IPS-NIHi11 (cell line): ENCODE measurements around the gene IFITM5.
"Not testable (repeated sequence)": the region's sequence is repeated elsewhere in the genome, so short reads cannot be mapped to it uniquely, and the experiment has no call there.

Experiments used
- DNase-seq: peaks from one replicate; pipeline ENCODE4 v3.0.0; 2012; ENCODE audit warnings: mixed read lengths, low spot score

The IFITM5 gene

DNA sequence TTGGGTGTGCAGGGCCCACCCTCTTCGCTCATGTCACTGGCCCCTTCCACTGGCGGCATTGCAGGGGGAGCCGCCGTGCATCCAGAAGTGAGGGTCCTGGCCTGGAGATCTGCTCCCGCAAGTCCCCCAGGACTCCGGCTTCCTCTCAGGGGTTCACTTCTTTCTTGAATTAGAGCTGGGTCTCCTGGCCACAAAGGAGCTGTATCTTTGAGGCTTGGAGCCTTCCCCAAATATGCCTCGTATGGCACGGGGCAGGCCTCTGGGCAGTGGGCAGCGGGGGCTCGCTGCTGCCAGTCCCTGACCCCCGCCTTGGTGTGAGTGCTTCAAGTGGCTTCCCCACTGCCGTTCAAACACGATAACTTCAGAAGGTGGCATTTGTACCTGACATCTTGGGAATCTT, 28.7 kb upstream of the IFITM5 start:
- no peak for DNase-seq

DNA sequence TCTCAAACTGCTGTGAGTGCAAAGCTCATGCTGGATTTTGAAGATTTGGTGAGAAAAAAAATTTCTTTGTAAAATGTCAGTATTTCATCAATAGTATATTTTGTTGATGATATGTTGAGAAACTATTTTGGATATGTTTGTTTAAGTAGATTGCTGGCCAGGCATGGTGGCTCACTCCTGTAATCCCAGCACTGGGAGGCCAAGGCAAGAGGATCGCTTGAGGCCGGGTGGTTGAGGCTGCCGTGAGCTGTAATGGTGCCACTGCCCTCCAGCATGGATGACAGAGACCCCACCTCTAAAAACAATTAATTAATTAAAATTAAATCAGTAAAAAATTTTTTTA, 28.2 kb upstream of the IFITM5 start:
- DNase-seq, result no peak

DNA sequence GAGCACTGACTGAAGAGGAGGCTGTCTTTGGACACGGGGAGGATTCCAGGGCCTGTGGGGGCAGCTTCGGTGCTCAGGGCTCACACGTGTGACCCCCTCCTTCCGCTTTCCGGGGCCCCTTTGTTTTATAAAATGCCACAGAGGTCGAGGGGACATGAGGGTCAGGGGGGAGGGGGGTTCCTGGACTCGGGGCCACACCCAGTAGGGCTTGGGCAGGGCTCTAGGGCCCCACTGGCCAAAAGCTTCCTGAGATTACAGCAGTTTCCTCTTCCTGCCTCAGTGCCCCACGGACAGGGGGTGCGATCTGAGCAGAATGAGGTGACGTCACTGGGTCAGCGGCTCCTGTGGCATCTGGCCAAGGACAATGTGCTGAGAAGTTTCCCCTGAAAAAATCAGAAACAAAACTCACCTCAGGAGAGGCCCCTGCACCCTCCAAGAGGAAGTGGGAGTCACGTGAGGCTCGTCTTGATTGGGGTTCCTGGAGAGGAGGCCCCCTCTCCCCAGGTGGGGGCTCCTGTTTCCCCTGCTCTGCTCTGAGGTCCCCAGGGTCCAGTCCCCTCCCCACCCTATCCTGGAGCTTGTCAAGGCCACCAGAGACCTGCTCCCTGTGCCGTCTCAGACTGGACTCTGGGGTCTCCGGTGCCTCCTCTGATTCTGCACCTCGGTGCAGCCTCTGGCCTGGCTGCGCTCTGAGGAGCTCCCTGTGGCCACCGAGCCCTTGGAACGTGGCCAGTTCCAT, 27.7 kb upstream of the IFITM5 start:
- no peak for DNase-seq

DNA sequence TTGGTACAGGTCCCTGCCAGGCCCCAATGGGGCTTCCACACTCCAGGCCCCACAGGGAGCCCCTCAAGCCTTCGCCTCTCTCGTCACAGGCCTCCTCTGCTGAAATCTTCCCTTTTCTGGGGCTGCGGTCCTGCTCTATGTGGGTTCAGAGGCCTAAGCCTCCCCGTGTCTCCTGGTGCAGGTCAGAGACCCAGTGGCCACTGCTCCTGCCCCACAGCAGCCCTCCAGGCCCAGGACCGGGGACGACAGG, 27.2 kb upstream of the IFITM5 start:
- no peak for DNase-seq

DNA sequence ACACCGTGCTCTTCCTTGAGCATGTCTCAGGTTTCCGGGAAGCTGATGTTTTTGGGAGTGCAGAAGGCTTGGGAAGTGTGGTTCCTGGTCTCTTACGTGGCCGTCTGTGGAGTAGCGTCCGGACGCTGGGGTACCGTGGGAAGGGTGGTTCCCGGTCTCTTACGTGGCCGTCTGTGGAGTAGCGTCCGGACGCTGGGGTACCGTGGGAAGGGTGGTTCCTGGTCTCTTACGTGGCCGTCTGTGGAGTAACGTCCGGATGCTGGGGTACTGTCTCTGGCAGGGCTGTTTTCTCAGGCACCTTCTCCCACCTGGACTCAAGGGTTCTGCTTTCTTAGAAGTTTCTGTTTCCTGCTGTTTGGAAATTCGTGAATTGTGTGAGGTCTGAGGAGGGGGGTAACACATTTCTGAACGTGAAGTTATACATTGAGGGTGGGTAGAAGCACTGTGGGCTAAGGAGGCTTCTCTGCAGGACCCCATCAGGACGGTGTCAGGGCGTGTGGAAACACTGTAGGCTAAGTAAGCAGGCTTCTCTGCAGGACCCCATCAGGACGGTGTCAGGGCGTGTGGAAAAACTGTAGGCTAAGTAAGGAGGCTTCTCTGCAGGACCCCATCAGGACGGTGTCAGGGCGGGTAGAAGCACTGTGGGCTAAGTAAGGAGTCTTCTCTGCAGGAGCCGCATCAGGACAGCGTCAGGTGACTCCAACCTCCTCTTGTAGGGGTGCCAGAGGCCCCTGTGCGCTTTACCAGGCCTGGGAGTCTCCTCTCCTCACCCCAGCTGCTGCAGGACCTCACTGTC, 26.7 kb upstream of the IFITM5 start:
- DNase-seq, result no peak

DNA sequence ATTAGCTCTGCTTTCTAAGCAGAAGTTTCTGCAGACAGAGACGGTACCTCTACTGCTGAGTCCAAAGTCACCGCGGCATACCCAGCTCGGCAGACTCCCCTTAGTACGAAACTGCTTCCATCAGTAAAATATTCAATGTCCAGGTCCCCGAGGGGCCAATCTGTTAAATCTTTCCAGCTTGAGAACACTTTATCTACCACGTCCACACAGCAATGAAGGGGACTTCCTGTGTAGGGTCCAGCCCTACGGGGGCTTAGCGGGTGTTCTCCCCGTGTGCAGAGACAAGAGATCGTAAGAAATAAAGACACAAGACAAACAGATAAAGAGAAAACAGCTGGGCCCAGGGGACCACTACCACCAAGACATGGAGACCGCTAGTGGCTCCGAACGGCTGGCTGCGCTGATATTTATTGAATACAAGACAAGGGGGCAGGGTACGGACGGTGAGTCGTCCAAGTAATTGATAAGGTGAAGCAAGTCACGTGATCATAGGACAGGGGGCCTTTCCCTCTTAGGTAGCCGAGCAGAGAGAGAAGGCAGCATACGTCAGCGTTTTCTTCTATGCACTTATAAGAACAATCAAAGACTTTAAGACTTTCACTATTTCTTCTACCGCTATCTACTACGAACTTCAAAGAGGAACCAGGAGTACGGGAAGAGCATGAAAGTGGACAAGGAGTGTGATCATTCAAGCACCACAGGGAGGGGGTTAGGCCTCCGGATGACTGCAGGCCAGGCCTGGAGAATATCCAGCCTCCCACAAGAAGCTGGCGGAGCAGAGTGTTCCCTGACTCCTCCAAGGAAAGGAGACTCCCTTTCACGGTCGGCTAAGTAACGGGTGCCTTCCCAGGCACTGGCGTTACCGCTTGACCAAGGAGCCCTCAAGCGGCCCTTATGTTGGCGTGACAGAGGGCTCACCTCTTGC, 25.5 kb upstream of the IFITM5 start:
- DNase-seq, result not testable (repeated sequence)

DNA sequence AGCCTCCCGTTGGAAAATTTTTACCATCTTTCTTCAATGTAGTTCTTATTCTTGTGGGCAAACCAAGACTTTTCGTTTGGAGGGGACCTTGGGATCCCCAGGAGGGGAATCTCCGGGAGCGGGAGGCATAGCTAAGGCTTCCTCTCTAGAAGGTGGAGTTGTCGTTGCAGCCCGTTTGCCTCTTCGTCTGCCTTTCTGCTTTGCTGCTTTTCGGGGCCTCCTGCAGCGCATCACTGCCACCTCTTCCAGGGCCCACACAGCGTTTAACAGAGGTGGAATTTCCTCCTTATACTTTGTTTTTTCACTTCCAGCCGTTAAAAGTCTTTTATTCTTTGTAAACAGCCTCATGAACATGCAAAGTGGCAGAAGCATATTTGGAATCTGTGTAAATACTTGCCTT, 24.8 kb upstream of the IFITM5 start:
- no peak for DNase-seq

DNA sequence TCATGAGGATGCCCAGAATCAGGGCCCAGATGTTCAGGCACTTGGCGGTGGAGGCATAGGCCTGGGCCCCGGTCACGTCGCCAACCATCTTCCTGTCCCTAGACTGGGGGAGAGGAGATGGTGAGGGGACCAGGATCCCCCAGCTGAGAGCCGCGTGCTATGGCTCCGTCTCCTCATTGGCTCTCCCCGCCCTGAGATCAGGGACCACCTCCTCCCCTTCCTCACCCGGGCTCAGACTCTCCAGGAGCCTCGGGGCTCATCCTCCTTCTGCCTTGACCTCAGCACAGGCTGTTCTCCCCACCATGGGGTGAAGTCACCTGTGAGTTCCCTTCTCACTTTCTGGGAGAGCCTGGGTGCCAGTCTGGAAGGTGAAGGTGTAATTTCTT, 20.6 kb upstream of the IFITM5 start:
- DNase-seq, result not testable (repeated sequence)

DNA sequence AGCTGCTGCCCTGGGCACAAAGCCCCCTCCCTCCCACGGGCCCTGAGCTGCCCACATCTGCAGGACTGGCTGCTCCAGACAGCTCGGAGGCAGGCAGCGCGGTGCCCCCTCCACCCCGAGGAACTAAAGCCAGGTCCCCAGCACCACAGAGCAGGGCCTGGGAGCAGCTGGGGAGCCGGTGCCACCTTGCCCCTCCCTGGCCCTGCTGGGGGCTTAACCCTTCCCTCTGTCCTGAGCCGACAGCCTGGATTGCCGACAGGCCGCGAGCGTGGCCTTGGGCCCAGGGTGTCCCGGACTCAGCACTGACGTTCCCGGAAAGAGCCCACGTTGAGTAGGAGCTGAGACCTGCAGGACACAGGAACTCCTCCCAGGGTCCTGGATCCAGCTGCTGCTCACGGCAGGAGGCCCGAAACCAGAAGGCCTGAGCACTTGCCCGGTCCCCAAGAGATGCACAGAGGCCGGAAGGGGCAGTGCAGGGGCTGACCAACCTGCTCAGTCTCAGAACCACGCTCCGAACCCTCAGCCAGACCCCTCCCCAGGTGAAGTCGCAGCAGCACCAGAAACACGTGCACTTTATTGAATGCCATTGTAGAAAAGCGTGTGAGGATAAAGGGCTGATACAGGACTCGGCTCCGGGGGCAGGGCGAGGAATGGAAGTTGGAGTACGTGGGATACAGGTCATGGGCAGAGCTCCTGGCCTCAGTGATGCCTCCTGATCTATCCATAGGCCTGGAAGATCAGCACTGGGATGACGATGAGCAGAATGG, 20.0 kb upstream of the IFITM5 start:
- DNase-seq, result not testable (repeated sequence)

DNA sequence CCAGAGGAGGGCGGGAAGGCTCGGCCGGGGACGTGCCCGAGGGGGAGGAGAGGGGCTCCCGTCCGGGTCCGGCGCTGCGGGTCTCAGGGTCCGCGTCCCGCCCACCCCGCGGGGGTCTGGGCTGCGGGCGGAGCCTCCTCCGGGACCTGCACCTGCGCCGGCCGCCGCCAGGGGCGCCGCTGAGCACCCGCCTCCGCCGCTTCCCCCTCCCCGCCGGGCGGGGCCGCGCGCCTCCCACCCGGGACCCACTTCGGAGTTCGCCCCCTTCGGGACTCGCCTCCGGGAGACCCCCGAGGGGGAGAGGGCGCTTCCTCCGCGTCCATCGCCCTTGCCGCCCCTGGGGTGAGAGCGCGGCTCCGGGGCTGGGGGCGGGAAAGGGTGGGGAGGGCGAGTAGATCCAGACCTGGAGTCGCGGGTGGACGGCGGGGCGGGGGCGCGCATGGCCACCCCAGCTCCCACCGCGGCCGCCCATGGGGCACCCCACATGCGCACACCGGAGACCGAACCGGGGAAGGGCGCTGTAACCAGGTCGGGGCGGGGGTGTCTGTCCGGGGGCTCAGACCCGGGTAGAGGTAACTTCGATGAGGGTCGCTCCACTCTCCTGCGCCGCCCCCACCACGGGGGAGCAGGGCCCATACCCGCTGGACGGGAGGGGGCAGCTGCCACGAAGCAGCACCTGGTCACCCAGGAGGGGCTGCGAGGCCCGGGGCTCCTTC, 19.2 kb upstream of the IFITM5 start:
- DNase-seq, result not testable (repeated sequence)

DNA sequence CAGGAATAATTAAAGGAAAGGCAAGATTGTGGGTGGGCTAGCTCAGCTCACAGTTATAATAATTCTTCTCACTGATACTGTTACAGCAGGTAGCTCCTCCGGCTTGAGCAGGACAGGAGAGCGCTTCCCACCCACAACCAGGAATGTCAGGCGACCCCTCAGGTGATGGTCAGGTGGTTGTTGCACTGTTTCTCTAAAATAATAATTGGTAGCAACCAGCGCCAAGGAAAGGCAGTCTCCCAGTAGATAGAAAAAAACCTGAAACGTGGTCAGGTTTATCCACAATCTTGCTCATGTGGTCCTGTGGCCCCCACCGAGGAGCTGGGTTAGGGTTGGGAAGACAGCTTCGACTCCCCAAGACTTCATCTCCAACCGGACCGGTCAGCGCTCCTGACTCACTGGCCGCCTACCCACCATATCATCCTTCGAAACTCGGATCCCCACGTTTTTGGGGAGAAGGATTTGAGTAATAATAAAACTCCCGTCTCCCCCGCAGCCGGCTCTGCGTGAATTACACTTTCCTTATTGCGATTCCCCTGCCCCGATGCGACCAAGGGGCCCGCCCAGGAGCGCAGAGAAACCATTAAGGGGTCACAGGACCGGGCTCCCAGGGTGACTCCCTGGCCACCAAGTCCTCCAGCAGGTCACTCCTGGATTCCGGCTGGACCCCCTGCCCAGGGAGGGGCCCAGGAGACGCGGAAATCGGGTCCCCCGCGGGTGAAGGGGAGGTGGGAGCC, 18.5 kb upstream of the IFITM5 start:
- DNase-seq, result peak; percentile 0

DNA sequence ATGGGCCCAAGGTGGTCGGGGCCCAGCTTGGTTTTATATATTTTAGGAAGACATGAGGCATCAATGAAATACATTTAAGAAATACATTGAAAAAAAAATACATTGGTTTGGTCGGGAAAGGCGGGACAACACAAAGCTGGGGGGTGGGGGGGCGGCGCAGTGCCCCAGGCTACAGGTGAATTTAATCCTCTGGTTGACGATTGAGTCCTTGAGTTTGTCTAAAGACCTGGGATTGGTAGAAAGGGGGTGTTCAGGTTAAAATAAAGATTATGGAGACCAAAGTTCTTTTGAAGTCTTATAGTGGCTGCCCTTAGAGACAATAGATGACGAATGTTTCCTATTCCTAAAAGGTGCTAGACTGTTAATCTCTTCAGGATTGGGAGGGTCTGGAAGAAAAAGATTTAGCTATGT, 17.6 kb upstream of the IFITM5 start:
- no peak for DNase-seq

DNA sequence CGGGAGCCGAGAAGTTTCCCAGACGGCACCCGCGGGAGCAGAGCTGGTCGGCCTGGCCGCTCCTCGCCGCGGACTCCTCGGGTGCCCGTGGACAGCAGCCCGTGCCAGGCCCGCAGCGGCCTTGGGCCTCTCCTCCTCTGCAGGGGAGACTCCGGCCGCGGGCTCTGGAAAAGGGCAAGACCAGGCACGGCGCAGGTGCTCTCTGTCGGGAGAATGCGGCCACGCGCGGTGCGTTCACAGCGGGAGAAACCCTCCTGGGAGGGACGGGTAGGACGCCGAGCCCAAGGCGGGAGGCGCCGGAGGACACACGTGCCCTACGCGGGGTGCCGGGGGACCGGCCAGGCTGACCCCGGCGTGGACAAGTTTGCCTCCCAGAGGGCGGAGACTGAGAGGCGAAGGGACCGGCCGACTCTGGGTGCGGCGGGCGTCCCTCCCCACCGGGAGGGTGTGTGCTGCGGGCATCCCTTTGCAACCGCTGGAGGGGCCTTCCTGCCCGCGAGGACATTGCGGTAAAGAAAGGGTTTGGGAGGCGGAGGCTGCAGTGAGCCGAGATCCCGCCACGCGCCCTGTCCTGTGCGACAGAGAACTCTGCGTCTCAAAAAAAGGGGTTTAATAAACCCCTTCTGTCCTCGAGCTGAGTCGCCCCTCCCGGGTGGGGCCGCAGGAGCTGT, 16.8 kb upstream of the IFITM5 start:
- no peak for DNase-seq

DNA sequence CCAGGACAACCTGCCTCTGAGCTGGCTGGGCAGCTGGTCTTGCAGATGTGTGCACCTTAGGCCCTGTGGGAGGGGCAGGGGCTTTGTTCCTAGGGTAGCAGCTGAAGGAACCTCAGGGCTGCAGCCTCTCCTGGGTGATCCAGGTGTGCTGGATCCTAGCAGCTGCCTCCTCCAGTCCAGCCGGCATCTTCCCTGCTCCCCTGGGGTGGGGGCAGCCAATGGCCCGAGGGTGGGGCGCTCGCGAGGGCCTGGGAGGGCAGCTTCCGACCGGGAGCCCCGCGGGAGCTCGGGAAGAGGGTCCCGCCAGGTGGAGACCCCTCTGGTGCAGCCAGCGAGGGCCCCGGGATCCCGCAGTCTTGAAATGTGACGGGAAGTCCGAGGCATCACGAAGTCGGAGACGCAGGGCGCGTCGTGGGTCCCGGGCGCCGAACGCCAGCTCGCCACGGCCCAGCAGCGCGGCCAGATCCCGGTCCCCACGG, 16.2 kb upstream of the IFITM5 start:
- no peak for DNase-seq

DNA sequence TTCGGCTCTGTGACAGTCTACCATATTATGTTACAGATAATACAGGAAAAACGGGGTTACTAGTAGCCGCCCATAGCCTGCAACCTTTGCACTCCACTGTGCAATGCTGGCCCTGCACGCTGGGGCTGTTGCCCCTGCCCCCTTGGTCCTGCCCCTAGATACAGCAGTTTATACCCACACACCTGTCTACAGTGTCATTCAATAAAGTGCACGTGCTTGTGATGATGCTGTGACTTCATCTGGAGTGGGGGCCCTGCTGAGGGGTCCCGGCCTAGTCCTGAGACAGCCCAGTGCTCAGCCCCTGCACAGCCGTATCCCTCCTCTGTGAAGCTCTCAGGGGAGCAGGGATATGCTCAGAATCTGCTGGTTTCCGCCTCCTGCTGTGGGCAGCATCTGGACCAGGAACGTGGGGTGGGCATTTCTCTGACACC, 15.7 kb upstream of the IFITM5 start:
- DNase-seq, result no peak

DNA sequence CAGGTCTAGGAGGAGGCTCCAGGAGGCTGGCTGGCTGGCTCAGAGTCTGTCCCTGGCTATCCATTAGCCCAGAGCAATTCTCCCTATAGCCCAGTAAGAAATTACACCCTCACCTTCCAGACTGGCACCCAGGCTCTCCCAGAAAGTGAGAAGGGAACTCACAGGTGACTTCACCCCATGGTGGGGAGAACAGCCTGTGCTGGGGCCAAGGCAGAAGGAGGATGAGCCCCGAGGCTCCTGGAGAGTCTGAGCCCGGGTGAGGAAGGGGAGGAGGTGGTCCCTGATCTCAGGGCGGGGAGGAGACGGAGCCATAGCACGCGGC, 15.2 kb upstream of the IFITM5 start:
- not testable (repeated sequence) for DNase-seq

DNA sequence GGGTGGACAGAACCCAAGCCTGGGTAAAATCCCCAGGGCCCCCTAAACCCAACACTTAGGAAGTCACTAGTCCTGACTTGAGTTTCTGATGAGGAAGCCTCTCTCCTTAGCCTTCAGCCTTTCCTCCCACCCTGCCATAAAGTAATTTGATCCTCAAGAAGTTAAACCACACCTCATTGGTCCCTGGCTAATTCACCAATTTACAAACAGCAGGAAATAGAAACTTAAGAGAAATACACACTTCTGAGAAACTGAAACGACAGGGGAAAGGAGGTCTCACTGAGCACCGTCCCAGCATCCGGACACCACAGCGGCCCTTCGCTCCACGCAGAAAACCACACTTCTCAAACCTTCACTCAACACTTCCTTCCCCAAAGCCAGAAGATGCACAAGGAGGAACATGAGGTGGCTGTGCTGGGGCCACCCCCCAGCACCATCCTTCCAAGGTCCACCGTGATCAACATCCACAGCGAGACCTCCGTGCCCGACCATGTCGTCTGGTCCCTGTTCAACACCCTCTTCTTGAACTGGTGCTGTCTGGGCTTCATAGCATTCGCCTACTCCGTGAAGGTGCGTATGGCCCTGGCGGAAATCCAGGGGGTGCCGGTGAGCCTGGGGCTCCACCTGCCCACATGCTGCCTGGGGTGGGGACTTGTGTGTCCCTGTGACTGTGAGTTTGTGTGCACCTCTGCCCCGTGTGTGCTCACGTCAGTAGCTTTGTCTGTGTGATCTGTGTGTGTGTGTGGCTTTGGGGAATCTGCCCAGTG, 14.6 kb upstream of the IFITM5 start, which contains the start of gene IFITM1:
IFITM1 (plus strand) TSS at position 254 of the 767 bp plus-strand sequence; CDS start at position 385, 131 bp downstream.
- peak; percentile 65 for DNase-seq

DNA sequence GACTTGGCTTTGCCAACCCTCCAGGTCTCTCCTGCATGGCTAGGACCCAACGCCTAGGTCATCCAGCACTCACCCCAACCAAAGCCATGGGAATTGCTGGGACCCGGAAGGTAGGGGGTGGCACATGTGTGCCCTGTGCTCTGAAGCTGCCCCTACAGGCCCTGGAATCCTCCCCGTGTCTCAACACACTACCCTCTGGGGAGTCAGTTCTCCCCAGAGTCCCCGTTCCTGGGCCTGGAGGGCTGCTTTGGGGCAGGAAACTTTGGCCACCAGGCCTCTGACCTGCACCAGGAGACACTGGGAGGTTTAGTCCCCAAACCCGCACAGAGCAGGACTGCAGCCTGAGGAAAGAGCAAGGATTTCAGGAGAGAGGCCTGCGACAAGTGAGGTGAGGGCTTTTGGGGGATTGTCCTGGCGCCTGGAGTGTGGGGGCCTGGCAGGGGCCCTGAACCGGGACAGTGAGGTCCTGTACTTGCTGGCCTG, 14.0 kb upstream of the IFITM5 start:
- no peak for DNase-seq
